Measurements from ENCODE around the gene NPEPPS. TPM values are rescaled to one million over a fixed set of nuclear protein-coding genes. Genes with fewer than 3 reads are reported as not detected.

NPEPPS gene
- total and polyA plus RNA-seq, 3 experiments from 2014 or later: 48.9 to 101 (median 98.0) TPM

GRCh38 chr17:47611372-47612350 lies 80.8 kb downstream of the NPEPPS start:
- Histone ChIP-seq H3K36me3 (ENCODE audit: insufficient read depth, low read length) (no peaks in the 10 kb centered on the region), H3K4me3 (ENCODE audit: low read length) (no peak overlapping the region), H3K9me3 (ENCODE audit: low read length) (no peaks in the 10 kb centered on the region), H3K4me1 (ENCODE audit: insufficient read depth, low read length) (no peaks in the 10 kb centered on the region), H3K27me3 (ENCODE audit: insufficient read depth, low read length, poor library complexity, severe bottlenecking) (no peaks in the 10 kb centered on the region), H3K27ac (ENCODE audit: low read depth, low read length) (no peak overlapping the region)
- H3K27ac Mint-ChIP-seq: peak overlapping the region in 3 of 8 donors; percentile 28 to 78 (median 44)
- H3K9me3 Mint-ChIP-seq: no peaks in the 10 kb centered on the region
- peaks cover 0 to 65% (median 17%) of the 10 kb centered on the region in 3 donors for H3K36me3 Mint-ChIP-seq
- H3K4me1 Mint-ChIP-seq: peaks cover 0 to 4% (median 0%) of the 10 kb centered on the region in 3 donors
- POLR2A ChIA-PET: no interaction called here
- CTCF ChIA-PET: no interaction called here
- DNase-seq: no peak
- no peaks in the 10 kb centered on the region for H3K27me3 Mint-ChIP-seq
- no peak overlapping the region for H3K4me3 Mint-ChIP-seq

- Histone ChIP-seq H3K27me3 (ENCODE audit: insufficient read depth, low read length, poor library complexity, severe bottlenecking) (no peaks in the 10 kb centered on the region), H3K27ac (ENCODE audit: low read depth, low read length) (no peak overlapping the region), H3K4me1 (ENCODE audit: insufficient read depth, low read length) (no peaks in the 10 kb centered on the region), H3K9me3 (ENCODE audit: low read length) (no peaks in the 10 kb centered on the region), H3K36me3 (ENCODE audit: insufficient read depth, low read length) (peaks cover 17% of the 10 kb centered on the region), H3K4me3 (ENCODE audit: low read length) (no peak overlapping the region)
- H3K36me3 Mint-ChIP-seq: peaks cover 0 to 65% (median 11%) of the 10 kb centered on the region in 3 donors
- H3K9me3 Mint-ChIP-seq: no peaks in the 10 kb centered on the region
- ChIA-PET POLR2A (no interaction called here), CTCF (interaction anchor here (0.6 to 2.6 kb wide), 10 partner anchors 11 to 372 kb away, joined by 3 to 20 read pairs (median 4); partner anchors contain the start of gene KPNB1)
- peak in 2 of 5 donors; percentile 36 to 46 for DNase-seq
- H3K4me3 Mint-ChIP-seq: no peak overlapping the region
- H3K4me1 Mint-ChIP-seq: peaks cover 3 to 7% (median 5%) of the 10 kb centered on the region in 3 donors
- no peaks in the 10 kb centered on the region for H3K27me3 Mint-ChIP-seq
- peak overlapping the region in 4 of 8 donors; percentile 30 to 81 (median 51) for H3K27ac Mint-ChIP-seq
Observed at GRCh38 chr17:47615766-47616424, 85.0 kb downstream of the NPEPPS start.

- H3K4me1 Mint-ChIP-seq: peaks cover 4 to 9% (median 7%) of the 10 kb centered on the region in 3 donors
- no peaks in the 10 kb centered on the region for H3K27me3 Mint-ChIP-seq
- H3K9me3 ChIP-seq (ENCODE audit: low read length): no peaks in the 10 kb centered on the region
- no peak overlapping the region for H3K4me3 Mint-ChIP-seq
- POLR2A ChIA-PET: interaction anchor here (1.4 kb wide), 1 partner anchor 31 kb away, joined by 4 read pairs; the partner anchor contains the start of gene KPNB1
- H3K4me1 ChIP-seq (ENCODE audit: insufficient read depth, low read length): no peaks in the 10 kb centered on the region
- no peak for DNase-seq
- H3K9me3 Mint-ChIP-seq: no peaks in the 10 kb centered on the region
- H3K4me3 ChIP-seq (ENCODE audit: low read length): no peak overlapping the region
- peak overlapping the region in 1 of 8 donors; percentile 36 for H3K27ac Mint-ChIP-seq
- H3K27me3 ChIP-seq (ENCODE audit: insufficient read depth, low read length, poor library complexity, severe bottlenecking): no peaks in the 10 kb centered on the region
- CTCF ChIA-PET: interaction anchor here (0.8 to 1.5 kb wide), 3 partner anchors 31 to 388 kb away, joined by 3 to 5 read pairs (median 4); partner anchors contain the start of gene KPNB1
- H3K36me3 ChIP-seq (ENCODE audit: insufficient read depth, low read length): peaks cover 26% of the 10 kb centered on the region
- no peak overlapping the region for H3K27ac ChIP-seq (ENCODE audit: low read depth, low read length)
- peaks cover 0 to 71% (median 11%) of the 10 kb centered on the region in 3 donors for H3K36me3 Mint-ChIP-seq
Observed at GRCh38 chr17:47618410-47618809, 87.5 kb downstream of the NPEPPS start.

- H3K4me1 Mint-ChIP-seq: peaks cover 4 to 9% (median 7%) of the 10 kb centered on the region in 3 donors
- Histone ChIP-seq H3K27me3 (ENCODE audit: insufficient read depth, low read length, poor library complexity, severe bottlenecking) (no peaks in the 10 kb centered on the region), H3K4me1 (ENCODE audit: insufficient read depth, low read length) (no peaks in the 10 kb centered on the region), H3K36me3 (ENCODE audit: insufficient read depth, low read length) (peaks cover 27% of the 10 kb centered on the region), H3K27ac (ENCODE audit: low read depth, low read length) (no peak overlapping the region), H3K9me3 (ENCODE audit: low read length) (no peaks in the 10 kb centered on the region), H3K4me3 (ENCODE audit: low read length) (no peak overlapping the region)
- no peaks in the 10 kb centered on the region for H3K9me3 Mint-ChIP-seq
- peaks cover 0 to 63% (median 10%) of the 10 kb centered on the region in 3 donors for H3K36me3 Mint-ChIP-seq
- H3K27ac Mint-ChIP-seq: peak overlapping the region in 6 of 8 donors; percentile 5 to 74 (median 65)
- H3K27me3 Mint-ChIP-seq: no peaks in the 10 kb centered on the region
- ChIA-PET CTCF (no interaction called here), POLR2A (no interaction called here)
- no peak for DNase-seq
- no peak overlapping the region for H3K4me3 Mint-ChIP-seq
Observed at GRCh38 chr17:47620503-47621245, 89.8 kb downstream of the NPEPPS start.

GRCh38 chr17:47621293-47622179 lies 90.6 kb downstream of the NPEPPS start:
- Histone ChIP-seq H3K4me3 (ENCODE audit: low read length) (no peak overlapping the region), H3K36me3 (ENCODE audit: insufficient read depth, low read length) (peaks cover 27% of the 10 kb centered on the region), H3K4me1 (ENCODE audit: insufficient read depth, low read length) (no peaks in the 10 kb centered on the region), H3K9me3 (ENCODE audit: low read length) (no peaks in the 10 kb centered on the region), H3K27me3 (ENCODE audit: insufficient read depth, low read length, poor library complexity, severe bottlenecking) (no peaks in the 10 kb centered on the region), H3K27ac (ENCODE audit: low read depth, low read length) (no peak overlapping the region)
- Mint-ChIP-seq H3K36me3 (peaks cover 0 to 61% (median 7%) of the 10 kb centered on the region in 3 donors), H3K9me3 (no peaks in the 10 kb centered on the region), H3K4me3 (no peak overlapping the region), H3K27me3 (no peaks in the 10 kb centered on the region), H3K27ac (peak overlapping the region in 6 of 8 donors; percentile 36 to 72 (median 61)), H3K4me1 (peaks cover 4 to 9% (median 7%) of the 10 kb centered on the region in 3 donors)
- DNase-seq: no peak
- ChIA-PET CTCF (interaction anchor here (1.1 kb wide), 1 partner anchor 27 kb away, joined by 3 read pairs; no protein-coding TSS in a partner anchor), POLR2A (no interaction called here)

- Mint-ChIP-seq H3K27ac (peak overlapping the region in 2 of 8 donors; percentile 11 to 50), H3K27me3 (no peaks in the 10 kb centered on the region), H3K9me3 (no peaks in the 10 kb centered on the region), H3K4me3 (no peak overlapping the region), H3K4me1 (peaks cover 4 to 9% (median 7%) of the 10 kb centered on the region in 3 donors), H3K36me3 (peaks cover 0 to 61% (median 7%) of the 10 kb centered on the region in 3 donors)
- ChIA-PET CTCF (interaction anchor here (1.1 kb wide), 1 partner anchor 27 kb away, joined by 3 read pairs; no protein-coding TSS in a partner anchor), POLR2A (no interaction called here)
- H3K27ac ChIP-seq (ENCODE audit: low read depth, low read length): no peak overlapping the region
- peaks cover 27% of the 10 kb centered on the region for H3K36me3 ChIP-seq (ENCODE audit: insufficient read depth, low read length)
- H3K9me3 ChIP-seq (ENCODE audit: low read length): no peaks in the 10 kb centered on the region
- H3K27me3 ChIP-seq (ENCODE audit: insufficient read depth, low read length, poor library complexity, severe bottlenecking): no peaks in the 10 kb centered on the region
- no peak for DNase-seq
- no peaks in the 10 kb centered on the region for H3K4me1 ChIP-seq (ENCODE audit: insufficient read depth, low read length)
- H3K4me3 ChIP-seq (ENCODE audit: low read length): no peak overlapping the region
Observed at GRCh38 chr17:47622180-47622549, 91.3 kb downstream of the NPEPPS start.

GRCh38 chr17:47624727-47625068 lies 93.8 kb downstream of the NPEPPS start:
- Histone ChIP-seq H3K27me3 (ENCODE audit: insufficient read depth, low read length, poor library complexity, severe bottlenecking) (no peaks in the 10 kb centered on the region), H3K4me1 (ENCODE audit: insufficient read depth, low read length) (no peaks in the 10 kb centered on the region), H3K9me3 (ENCODE audit: low read length) (no peaks in the 10 kb centered on the region), H3K27ac (ENCODE audit: low read depth, low read length) (no peak overlapping the region), H3K4me3 (ENCODE audit: low read length) (no peak overlapping the region), H3K36me3 (ENCODE audit: insufficient read depth, low read length) (peaks cover 15% of the 10 kb centered on the region)
- Mint-ChIP-seq H3K27me3 (no peaks in the 10 kb centered on the region), H3K36me3 (peaks cover 0 to 44% (median 2%) of the 10 kb centered on the region in 3 donors), H3K9me3 (no peaks in the 10 kb centered on the region), H3K27ac (peak overlapping the region in 1 of 8 donors; percentile 12), H3K4me3 (no peak overlapping the region), H3K4me1 (peaks cover 4 to 9% (median 7%) of the 10 kb centered on the region in 3 donors)
- POLR2A ChIA-PET: interaction anchor here (0.6 kb wide), 1 partner anchor 10 kb away, joined by 9 read pairs; no protein-coding TSS in a partner anchor
- CTCF ChIA-PET: interaction anchor here (5.2 kb wide), 1 partner anchor 9 kb away, joined by 20 read pairs; no protein-coding TSS in a partner anchor
- no peak for DNase-seq
